Liver (tissue), 9 donors: ENCODE results near the gene CNST. TPM values are rescaled to one million over a fixed set of nuclear protein-coding genes. Genes with fewer than 3 reads are reported as not detected.
A peak's percentile ranks its signal among the peaks of the same experiment; 100 is the strongest.

Experiments
- DNase-seq: peaks from one replicate; pipeline ENCODE4 v3.0.0-alpha.2; 2017; ENCODE audit warnings: low spot score
- H3K27ac ChIP-seq, 2 donors: one replicate each; pipeline ENCODE4 v1.7.0; 2013; ENCODE audit warnings: inconsistent platforms in 2 of 2, low read length in 2 of 2, control low read depth in 1 of 2, low read depth in 1 of 2, mild to moderate bottlenecking in 1 of 2
- H3K27me3 ChIP-seq, 4 donors: one replicate each; pipeline versions ENCODE4 v1.6.1 to v1.7.0; 2013; ENCODE audit warnings: low read length in 3 of 4, inconsistent platforms in 1 of 4, mild to moderate bottlenecking in 1 of 4, moderate library complexity in 1 of 4; ENCODE audit not compliant: control insufficient read depth in 4 of 4, insufficient read depth in 4 of 4
- H3K36me3 ChIP-seq, 4 donors: one replicate each; pipeline versions ENCODE4 v1.6.1 to v1.7.0; 2013; ENCODE audit warnings: low read length in 3 of 4, mild to moderate bottlenecking in 3 of 4, low read depth in 1 of 4, moderate library complexity in 1 of 4; ENCODE audit not compliant: control insufficient read depth in 4 of 4, insufficient read depth in 3 of 4
- H3K4me1 ChIP-seq, 4 donors: one replicate each; pipeline versions ENCODE4 v1.6.1 to v1.7.0; 2013; ENCODE audit warnings: low read length in 3 of 4, mild to moderate bottlenecking in 3 of 4, moderate library complexity in 1 of 4; ENCODE audit not compliant: control insufficient read depth in 4 of 4, insufficient read depth in 4 of 4
- H3K4me3 ChIP-seq, 3 donors: one replicate each; pipeline versions ENCODE4 v1.6.1 to v1.7.0; 2013; ENCODE audit warnings: low read length in 3 of 3, control low read depth in 1 of 3, low read depth in 1 of 3, mild to moderate bottlenecking in 1 of 3
- H3K9ac ChIP-seq, 2 donors: one replicate each; pipeline ENCODE4 v1.7.0; 2013; ENCODE audit warnings: low read length in 2 of 2, mild to moderate bottlenecking in 2 of 2, moderate library complexity in 2 of 2, control low read depth in 1 of 2, low read depth in 1 of 2
- H3K9me3 ChIP-seq, 4 donors: one replicate each; pipeline versions ENCODE4 v1.6.1 to v1.7.0; 2013; ENCODE audit warnings: low read length in 3 of 4; ENCODE audit not compliant: control insufficient read depth in 4 of 4
- ATF3 ChIP-seq: IDR thresholded peaks from 2 replicates; pipeline ENCODE4 v1.6.1; 2016; ENCODE audit warnings: antibody characterized with exemption
- EGR1 ChIP-seq, 2 donors: IDR thresholded peaks; 2 replicates each; pipeline ENCODE4 v1.6.1; 2016 to 2018; ENCODE audit warnings: antibody characterized with exemption in 2 of 2, low read depth in 2 of 2
- FOXA1 ChIP-seq: IDR thresholded peaks from 2 replicates; pipeline ENCODE4 v1.6.1; 2016; ENCODE audit warnings: antibody characterized with exemption
- FOXA2 ChIP-seq: IDR thresholded peaks from 2 replicates; pipeline ENCODE4 v1.6.1; 2016; ENCODE audit warnings: antibody characterized with exemption
- GABPA ChIP-seq, 2 donors: IDR thresholded peaks in 1 of 2; conservative IDR thresholded peaks in 1 of 2; 2 replicates each; pipeline ENCODE4 v1.6.1; 2016; ENCODE audit warnings: antibody characterized with exemption in 2 of 2, mild to moderate bottlenecking in 1 of 2, moderate library complexity in 1 of 2
- HNF4A ChIP-seq, 2 donors: conservative IDR thresholded peaks; 2 replicates each; pipeline ENCODE4 v1.6.1; 2016; ENCODE audit warnings: antibody characterized with exemption in 2 of 2, mild to moderate bottlenecking in 2 of 2
- HNF4G ChIP-seq: IDR thresholded peaks from 2 replicates; pipeline ENCODE4 v1.6.1; 2016; ENCODE audit warnings: antibody characterized with exemption
- MAX ChIP-seq: IDR thresholded peaks from 2 replicates; pipeline ENCODE4 v1.6.1; 2016; ENCODE audit warnings: antibody characterized with exemption
- NR2F2 ChIP-seq: IDR thresholded peaks from 2 replicates; pipeline ENCODE4 v1.6.1; 2016; ENCODE audit warnings: antibody characterized with exemption
- RAD21 ChIP-seq, 2 donors: IDR thresholded peaks; 2 replicates each; pipeline ENCODE4 v1.6.1; 2016; ENCODE audit warnings: antibody characterized with exemption in 2 of 2, mild to moderate bottlenecking in 2 of 2
- RXRA ChIP-seq, 2 donors: IDR thresholded peaks; 2 replicates each; pipeline ENCODE4 v1.6.1; 2017 to 2018; ENCODE audit warnings: antibody characterized with exemption in 2 of 2, mild to moderate bottlenecking in 1 of 2
- SP1 ChIP-seq: IDR thresholded peaks from 2 replicates; pipeline ENCODE4 v1.6.1; 2018; ENCODE audit warnings: antibody characterized with exemption, mild to moderate bottlenecking
- TAF1 ChIP-seq: conservative IDR thresholded peaks from 2 replicates; pipeline ENCODE4 v1.6.1; 2016; ENCODE audit warnings: antibody characterized with exemption, mild to moderate bottlenecking
- YY1 ChIP-seq: IDR thresholded peaks from 2 replicates; pipeline ENCODE4 v1.6.1; 2016; ENCODE audit warnings: antibody characterized with exemption, mild to moderate bottlenecking
- WGBS: extraction: QIAGEN DNeasy Blood & Tissue Kit; methylation state at CpG from one replicate; pipeline ENCODE4 v1.1.7; 2013; 5-methylcytosine and 5-hydroxymethylcytosine counted together
- polyA plus RNA-seq, 2 donors: library from polyadenylated mRNA; stranded (reverse) in 1 of 2; unstranded in 1 of 2; fragments of 200-250 nt in 1 of 2; fragments of >200 nt in 1 of 2; fragmentation: Nextera tagmentation in 1 of 2; extraction: Ambion mirVana in 1 of 2; gene quantifications; one replicate each; pipeline versions ENCODE4 v1.2.1 to v1.2.3, GENCODE V29; 2013 to 2015
- total RNA-seq, 2 donors: library from RNA; depleted of rRNA; stranded (reverse); fragments of >200 nt; gene quantifications; one replicate each; pipeline ENCODE4 v1.2.3, GENCODE V29; 2014
- TF ChIP-seq, protein P1 (sequence below): IDR thresholded peaks from 2 replicates; pipeline ENCODE4 v1.6.1; 2016; ENCODE audit warnings: antibody characterized with exemption
- TF ChIP-seq, protein P2 (sequence below): IDR thresholded peaks from 2 replicates; pipeline ENCODE4 v1.6.1; 2016; ENCODE audit warnings: antibody characterized with exemption, mild to moderate bottlenecking
- TF ChIP-seq, protein P3 (sequence below): fragments of 150-350 bp; IDR thresholded peaks from 2 replicates; pipeline ENCODE4 v1.5.1; 2017; ENCODE audit warnings: improper control_type of control experiment, low read depth, low read length; ENCODE audit not compliant: missing input control
- donor health status: healthy.
- donor health status: healthy.
- donor health status: healthy.
- donor health status: healthy.
- donor health status: healthy.

The CNST gene
- total and polyA plus RNA-seq, 4 donors: 6.1 to 36.3 (median 12.1) TPM

- TF ChIP-seq SP1: no peak
- TF ChIP-seq ATF3: no peak
- TF ChIP-seq, protein P1, sequence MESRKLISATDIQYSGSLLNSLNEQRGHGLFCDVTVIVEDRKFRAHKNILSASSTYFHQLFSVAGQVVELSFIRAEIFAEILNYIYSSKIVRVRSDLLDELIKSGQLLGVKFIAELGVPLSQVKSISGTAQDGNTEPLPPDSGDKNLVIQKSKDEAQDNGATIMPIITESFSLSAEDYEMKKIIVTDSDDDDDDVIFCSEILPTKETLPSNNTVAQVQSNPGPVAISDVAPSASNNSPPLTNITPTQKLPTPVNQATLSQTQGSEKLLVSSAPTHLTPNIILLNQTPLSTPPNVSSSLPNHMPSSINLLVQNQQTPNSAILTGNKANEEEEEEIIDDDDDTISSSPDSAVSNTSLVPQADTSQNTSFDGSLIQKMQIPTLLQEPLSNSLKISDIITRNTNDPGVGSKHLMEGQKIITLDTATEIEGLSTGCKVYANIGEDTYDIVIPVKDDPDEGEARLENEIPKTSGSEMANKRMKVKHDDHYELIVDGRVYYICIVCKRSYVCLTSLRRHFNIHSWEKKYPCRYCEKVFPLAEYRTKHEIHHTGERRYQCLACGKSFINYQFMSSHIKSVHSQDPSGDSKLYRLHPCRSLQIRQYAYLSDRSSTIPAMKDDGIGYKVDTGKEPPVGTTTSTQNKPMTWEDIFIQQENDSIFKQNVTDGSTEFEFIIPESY: no peak
- TF ChIP-seq MAX: no peak
- no peak for TF ChIP-seq RAD21 (IDR thresholded peaks at IDR 0.05)
- TF ChIP-seq, protein P2, sequence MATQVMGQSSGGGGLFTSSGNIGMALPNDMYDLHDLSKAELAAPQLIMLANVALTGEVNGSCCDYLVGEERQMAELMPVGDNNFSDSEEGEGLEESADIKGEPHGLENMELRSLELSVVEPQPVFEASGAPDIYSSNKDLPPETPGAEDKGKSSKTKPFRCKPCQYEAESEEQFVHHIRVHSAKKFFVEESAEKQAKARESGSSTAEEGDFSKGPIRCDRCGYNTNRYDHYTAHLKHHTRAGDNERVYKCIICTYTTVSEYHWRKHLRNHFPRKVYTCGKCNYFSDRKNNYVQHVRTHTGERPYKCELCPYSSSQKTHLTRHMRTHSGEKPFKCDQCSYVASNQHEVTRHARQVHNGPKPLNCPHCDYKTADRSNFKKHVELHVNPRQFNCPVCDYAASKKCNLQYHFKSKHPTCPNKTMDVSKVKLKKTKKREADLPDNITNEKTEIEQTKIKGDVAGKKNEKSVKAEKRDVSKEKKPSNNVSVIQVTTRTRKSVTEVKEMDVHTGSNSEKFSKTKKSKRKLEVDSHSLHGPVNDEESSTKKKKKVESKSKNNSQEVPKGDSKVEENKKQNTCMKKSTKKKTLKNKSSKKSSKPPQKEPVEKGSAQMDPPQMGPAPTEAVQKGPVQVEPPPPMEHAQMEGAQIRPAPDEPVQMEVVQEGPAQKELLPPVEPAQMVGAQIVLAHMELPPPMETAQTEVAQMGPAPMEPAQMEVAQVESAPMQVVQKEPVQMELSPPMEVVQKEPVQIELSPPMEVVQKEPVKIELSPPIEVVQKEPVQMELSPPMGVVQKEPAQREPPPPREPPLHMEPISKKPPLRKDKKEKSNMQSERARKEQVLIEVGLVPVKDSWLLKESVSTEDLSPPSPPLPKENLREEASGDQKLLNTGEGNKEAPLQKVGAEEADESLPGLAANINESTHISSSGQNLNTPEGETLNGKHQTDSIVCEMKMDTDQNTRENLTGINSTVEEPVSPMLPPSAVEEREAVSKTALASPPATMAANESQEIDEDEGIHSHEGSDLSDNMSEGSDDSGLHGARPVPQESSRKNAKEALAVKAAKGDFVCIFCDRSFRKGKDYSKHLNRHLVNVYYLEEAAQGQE: no peak
- TF ChIP-seq HNF4G: no peak
- TF ChIP-seq FOXA2: no peak
- no peak for TF ChIP-seq TAF1
- TF ChIP-seq RXRA (IDR thresholded peaks at IDR 0.05): no peak
- TF ChIP-seq YY1: no peak
- no peak for TF ChIP-seq EGR1 (IDR thresholded peaks at IDR 0.05; ENCODE audit: low read depth in 2 of 2)
- Histone ChIP-seq H3K9me3 (no peaks in the 10 kb centered on the region), H3K27me3 (no peaks in the 10 kb centered on the region), H3K4me1 (peaks cover 0 to 7% (median 4%) of the 10 kb centered on the region in 4 donors), H3K36me3 (peaks cover 1 to 15% (median 12%) of the 10 kb centered on the region in 4 donors), H3K9ac (no peak overlapping the region), H3K4me3 (no peak overlapping the region), H3K27ac (no peak overlapping the region)
- 89% methylated on average over 13 of the region's 13 CpGs for WGBS
- no peak for DNase-seq
Observed at GRCh38 chr1:246591958-246592357, 25.7 kb downstream of the CNST start.

GRCh38 chr1:246592695-246593094 is 26.4 kb downstream of the CNST start:
- DNase-seq: no peak

GRCh38 chr1:246595146-246595545 is 28.9 kb downstream of the CNST start:
- peak overlapping the region in 1 of 2 donors; percentile 18 for H3K9ac ChIP-seq
- no peak for TF ChIP-seq FOXA2
- no peak for TF ChIP-seq NR2F2
- TF ChIP-seq, protein P1: no peak
- no peak for TF ChIP-seq HNF4A (conservative IDR thresholded peaks at IDR 0.05)
- no peak for TF ChIP-seq GABPA (IDR thresholded peaks at IDR 0.05 in 1 of 2, conservative IDR thresholded peaks at IDR 0.05 in 1 of 2)
- no peak for TF ChIP-seq EGR1 (IDR thresholded peaks at IDR 0.05; ENCODE audit: low read depth in 2 of 2)
- no peak for TF ChIP-seq MAX
- no peak for TF ChIP-seq FOXA1
- TF ChIP-seq TAF1: no peak
- no peak for TF ChIP-seq ATF3
- TF ChIP-seq, protein P3, sequence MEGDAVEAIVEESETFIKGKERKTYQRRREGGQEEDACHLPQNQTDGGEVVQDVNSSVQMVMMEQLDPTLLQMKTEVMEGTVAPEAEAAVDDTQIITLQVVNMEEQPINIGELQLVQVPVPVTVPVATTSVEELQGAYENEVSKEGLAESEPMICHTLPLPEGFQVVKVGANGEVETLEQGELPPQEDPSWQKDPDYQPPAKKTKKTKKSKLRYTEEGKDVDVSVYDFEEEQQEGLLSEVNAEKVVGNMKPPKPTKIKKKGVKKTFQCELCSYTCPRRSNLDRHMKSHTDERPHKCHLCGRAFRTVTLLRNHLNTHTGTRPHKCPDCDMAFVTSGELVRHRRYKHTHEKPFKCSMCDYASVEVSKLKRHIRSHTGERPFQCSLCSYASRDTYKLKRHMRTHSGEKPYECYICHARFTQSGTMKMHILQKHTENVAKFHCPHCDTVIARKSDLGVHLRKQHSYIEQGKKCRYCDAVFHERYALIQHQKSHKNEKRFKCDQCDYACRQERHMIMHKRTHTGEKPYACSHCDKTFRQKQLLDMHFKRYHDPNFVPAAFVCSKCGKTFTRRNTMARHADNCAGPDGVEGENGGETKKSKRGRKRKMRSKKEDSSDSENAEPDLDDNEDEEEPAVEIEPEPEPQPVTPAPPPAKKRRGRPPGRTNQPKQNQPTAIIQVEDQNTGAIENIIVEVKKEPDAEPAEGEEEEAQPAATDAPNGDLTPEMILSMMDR: no peak

More at GRCh38 chr1:246592695-246593094, 26.4 kb downstream of the CNST start:
- no peak overlapping the region for H3K9ac ChIP-seq
- H3K27ac ChIP-seq: no peak overlapping the region
- no peak overlapping the region for H3K4me3 ChIP-seq
- peaks cover 1 to 15% (median 13%) of the 10 kb centered on the region in 4 donors for H3K36me3 ChIP-seq
- H3K9me3 ChIP-seq: no peaks in the 10 kb centered on the region
- H3K4me1 ChIP-seq: peaks cover 0 to 2% (median under 1%) of the 10 kb centered on the region in 4 donors
- no peaks in the 10 kb centered on the region for H3K27me3 ChIP-seq
- no peak for TF ChIP-seq RXRA (IDR thresholded peaks at IDR 0.05)

More at GRCh38 chr1:246595146-246595545, 28.9 kb downstream of the CNST start:
- Histone ChIP-seq H3K36me3 (peaks cover 1 to 16% (median 14%) of the 10 kb centered on the region in 4 donors), H3K9me3 (no peaks in the 10 kb centered on the region), H3K27me3 (no peaks in the 10 kb centered on the region), H3K27ac (no peak overlapping the region), H3K4me1 (peaks cover 0 to 1% (median 0%) of the 10 kb centered on the region in 4 donors), H3K4me3 (no peak overlapping the region)
- WGBS: 94% methylated on average over 3 of the region's 3 CpGs
- DNase-seq: no peak
